NCI-H82 (cell line): Measurements from ENCODE around the gene BRINP3.

Experiments used
- DNase-seq: peaks from one replicate; lab custom pipeline; 2025; lab: John Stamatoyannopoulos, UW

BRINP3 gene

DNA sequence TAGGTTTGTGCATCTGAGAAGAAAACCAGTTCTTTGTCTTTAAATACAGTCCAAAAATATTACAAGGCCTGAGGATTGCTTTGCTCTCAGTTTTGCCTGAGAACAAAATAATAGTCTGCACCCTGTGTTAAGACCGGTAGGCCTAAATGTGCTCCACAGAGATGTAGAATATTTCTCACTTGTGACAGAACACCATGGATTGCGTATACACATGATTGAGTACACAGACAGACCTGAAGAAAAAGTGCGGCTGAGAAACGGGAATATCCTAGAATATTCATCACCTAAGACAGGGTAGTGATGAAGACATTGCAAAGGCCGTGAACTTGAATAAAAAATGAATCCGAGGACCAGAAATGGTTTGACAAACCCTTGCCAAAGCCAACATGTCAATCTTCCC is 155.4 kb downstream of the BRINP3 start:
- DNase-seq: no peak

- DNase-seq: peak; percentile 80
These were observed 156.7 kb downstream of the BRINP3 start for GRCh38 chr1:190320952-190321351.

DNA sequence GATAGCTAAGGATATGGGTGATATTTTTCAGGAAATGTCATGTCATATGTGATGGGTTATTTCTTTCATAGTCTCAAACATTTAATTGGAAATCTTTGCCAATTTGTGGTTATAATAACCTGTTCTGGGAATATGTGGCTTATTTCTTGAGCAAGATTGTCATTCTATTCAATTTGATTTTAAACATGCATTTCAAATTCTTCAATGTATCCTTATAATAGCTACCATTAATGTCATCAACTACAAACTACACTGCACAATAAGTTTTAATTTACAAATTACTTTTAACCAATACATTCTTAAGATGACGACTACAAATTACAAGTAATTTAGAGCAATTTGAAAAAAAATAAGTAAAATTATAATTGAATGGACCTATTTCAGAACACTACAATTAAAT is 164.9 kb downstream of the BRINP3 start:
- no peak for DNase-seq

GRCh38 chr1:190303501-190303900 is 174.2 kb downstream of the BRINP3 start:
- DNase-seq: no peak

- no peak for DNase-seq
These were observed 181.2 kb downstream of the BRINP3 start for GRCh38 chr1:190296453-190296852.

DNA sequence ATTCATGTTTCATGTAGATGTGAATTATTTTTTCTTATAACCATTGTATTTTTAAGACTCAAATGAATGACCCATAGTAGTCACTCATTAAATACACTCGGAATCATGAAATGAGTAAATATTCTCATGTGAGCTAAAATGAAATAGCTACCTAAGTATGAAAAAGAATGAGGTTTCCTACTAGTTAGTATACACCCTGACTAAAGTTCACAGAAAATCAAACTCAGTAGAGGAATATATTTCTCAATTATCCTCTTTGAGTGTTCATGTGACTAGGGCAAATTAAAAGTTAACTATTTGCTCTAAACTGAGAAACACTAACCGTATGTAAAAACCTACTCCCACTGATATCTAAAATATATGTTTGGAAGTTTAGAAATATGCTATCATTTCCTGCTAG is 187.8 kb downstream of the BRINP3 start:
- DNase-seq: no peak

GRCh38 chr1:190286111-190286510 is 191.6 kb downstream of the BRINP3 start:
- DNase-seq: no peak

DNA sequence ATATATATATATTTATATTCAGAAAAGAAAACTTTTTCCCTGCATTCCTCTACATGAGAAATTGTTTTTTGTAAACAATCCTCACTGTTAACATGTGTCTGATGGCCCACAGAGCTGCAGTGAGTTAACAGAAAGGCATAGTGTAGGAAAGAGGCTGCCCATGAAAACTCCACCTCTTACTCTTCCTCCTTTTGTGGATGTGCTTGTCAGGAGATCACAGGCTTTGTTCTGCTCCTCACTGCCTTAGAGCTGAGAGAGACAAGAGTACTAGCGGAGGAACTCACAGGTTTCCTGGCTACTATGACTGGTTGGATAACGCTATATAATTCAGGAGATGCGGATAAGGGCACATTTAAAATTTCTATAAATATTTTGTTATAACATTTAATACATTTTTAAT is 200.6 kb downstream of the BRINP3 start:
- peak; percentile 23 for DNase-seq

GRCh38 chr1:190274721-190275120 is 202.9 kb downstream of the BRINP3 start:
- no peak for DNase-seq

DNA sequence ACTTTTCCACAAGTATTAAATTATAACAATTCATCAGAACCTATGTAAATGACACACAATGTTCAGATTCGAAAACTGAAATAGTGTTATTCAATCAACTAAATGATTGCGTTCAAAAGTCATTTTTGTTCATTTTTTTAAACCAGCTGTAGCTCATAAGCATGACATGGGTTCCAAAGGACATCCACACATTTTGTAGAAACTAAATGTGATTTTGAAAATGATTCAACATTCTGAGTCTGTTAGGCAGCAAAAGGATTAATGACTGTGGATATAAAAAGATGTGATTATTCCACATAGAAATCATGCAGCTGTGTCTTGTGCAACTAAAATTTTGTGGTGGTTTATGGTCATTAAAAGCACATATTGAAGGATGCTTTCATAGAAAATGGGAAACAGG is 204.5 kb downstream of the BRINP3 start:
- no peak for DNase-seq

DNA sequence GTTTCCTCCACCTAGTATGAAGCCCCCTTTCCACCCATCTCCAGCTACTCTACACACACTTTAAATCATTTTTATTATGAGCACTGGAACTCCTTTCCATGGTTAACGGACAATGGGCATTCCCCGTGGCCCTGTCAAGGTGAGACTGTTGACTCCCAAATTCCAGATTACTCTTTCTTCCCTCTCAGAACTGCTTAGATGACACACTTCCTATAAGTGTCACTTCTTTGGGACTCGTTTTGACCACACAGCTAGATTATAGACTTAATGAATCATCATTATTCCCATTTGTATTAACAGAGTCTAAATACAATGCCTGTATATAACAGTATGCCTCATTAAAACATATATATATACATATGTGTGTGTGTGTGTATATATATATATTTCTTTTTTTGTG is 215.1 kb downstream of the BRINP3 start:
- DNase-seq: no peak

- DNase-seq: no peak
These were observed 218.2 kb downstream of the BRINP3 start for GRCh38 chr1:190259424-190259823.

DNA sequence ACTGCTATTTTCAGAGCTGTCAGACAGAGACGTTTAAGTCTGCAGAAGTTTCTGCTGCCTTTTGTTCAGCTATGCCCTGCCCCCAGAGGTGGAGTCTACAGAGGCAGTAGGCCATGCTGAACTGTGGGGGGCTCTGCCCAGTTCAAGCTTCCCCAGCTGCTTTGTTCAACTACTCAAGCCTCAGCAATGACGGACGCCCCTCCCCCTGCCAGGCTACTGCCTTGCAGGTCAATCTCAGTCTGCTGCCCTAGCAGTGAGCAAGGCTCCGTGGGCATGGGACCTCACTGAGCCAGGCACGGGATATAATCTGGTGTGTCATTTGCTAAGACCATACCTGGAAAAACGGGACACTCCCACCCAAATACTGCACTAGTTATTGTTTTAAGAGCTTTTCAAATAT is 219.7 kb downstream of the BRINP3 start:
- DNase-seq: no peak

DNA sequence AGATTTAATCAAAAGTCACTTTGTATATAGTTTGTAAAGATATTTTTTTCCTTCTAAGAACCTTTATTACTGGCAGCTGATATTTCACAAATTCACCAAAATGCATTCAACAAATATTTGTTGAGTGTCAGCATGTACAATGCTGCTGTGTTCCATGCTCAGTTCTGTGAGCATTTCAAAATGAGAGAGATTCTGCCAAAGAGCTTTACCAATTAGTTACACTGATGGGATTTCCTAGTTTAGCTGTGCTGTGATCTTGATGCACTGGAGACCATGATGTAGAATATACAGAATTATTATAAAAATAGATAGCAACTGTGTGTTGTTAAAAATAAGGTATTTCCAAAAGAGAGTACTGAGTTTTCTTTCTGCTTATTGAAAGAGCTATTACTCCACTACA is 225.6 kb downstream of the BRINP3 start:
- DNase-seq: no peak

GRCh38 chr1:190250368-190250767 is 227.3 kb downstream of the BRINP3 start:
- DNase-seq: no peak

DNA sequence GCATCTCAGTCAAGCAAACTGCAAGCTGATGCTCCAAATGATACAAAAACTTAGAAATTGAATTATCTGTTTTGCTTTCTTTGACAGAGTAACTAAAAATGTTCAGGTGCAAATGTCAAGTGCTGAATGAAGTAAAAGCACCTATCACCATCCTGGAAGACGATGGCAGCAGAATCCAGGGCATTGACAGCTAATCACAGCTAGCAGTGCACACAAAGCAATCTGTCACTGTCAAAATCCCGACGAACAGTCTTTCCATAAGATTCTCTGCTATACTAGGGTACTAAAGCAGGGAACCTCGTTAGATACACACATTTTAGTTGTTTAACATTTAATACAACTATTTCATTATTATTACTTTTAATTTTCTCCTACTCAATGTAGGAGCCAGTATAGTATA is 233.3 kb downstream of the BRINP3 start:
- peak; percentile 62 for DNase-seq

DNA sequence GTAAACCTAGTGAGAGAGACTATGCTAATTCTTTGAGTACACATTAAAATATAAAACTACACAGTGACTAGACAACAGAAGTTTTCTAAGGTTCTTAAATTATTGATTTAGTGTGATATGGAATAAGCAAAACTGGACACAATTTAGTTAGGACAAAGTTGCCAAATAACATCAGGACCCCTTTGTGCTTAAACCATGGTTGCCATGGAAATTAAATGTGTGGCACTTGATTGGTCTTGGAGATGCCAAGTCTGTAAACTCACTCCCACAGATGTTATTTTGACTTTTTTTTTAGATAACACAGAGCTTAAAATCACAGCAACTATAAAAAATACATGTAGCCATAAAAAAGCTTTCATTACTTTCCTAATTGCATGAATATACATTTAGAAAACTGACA is 234.6 kb downstream of the BRINP3 start:
- DNase-seq: no peak

DNA sequence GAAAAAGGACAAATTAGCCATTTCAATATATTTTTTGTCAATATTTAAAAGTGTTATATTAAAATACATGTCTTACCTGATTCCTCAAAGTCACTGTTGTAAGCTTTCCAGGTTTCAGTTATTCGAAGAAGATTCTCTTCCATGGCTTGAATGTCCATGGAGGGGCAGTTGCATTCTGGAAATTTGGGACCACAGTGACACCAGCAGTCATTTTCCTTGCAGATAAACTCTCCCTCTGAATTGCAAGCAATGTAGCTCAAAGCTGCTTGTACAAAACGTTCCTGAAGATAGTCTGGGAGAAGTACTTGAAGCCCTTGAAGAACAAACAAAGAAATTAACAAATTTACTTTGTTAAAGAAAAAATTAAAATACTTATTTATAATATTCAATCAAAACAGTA is 251.7 kb downstream of the BRINP3 start:
- DNase-seq: peak; percentile 11

- no peak for DNase-seq
These were observed 265.2 kb downstream of the BRINP3 start for GRCh38 chr1:190212450-190212849.

DNA sequence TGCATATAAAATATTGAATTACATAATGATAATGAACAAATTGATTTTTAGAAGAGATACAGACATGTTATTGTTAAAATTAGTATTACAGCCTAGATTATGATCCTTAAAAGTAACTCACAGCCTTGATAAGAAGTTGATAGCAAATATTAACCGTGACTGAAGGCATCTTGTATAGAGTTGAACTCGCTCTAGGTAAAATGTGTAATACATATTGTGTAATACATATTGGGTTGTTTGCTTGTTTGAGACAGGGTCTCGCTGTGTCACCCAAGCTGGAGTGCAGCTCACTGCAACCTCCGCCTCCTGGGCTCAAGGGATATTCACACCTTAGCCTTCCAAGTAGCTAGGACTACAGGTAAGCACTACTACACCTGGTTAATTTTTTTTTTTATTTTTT is 269.9 kb downstream of the BRINP3 start:
- DNase-seq: no peak

- DNase-seq: no peak
These were observed 272.0 kb downstream of the BRINP3 start for GRCh38 chr1:190205713-190206112.

- no peak for DNase-seq
These were observed 281.6 kb downstream of the BRINP3 start for GRCh38 chr1:190196020-190196419.

- DNase-seq: no peak
These were observed 284.1 kb downstream of the BRINP3 start for GRCh38 chr1:190193508-190194115.

DNA sequence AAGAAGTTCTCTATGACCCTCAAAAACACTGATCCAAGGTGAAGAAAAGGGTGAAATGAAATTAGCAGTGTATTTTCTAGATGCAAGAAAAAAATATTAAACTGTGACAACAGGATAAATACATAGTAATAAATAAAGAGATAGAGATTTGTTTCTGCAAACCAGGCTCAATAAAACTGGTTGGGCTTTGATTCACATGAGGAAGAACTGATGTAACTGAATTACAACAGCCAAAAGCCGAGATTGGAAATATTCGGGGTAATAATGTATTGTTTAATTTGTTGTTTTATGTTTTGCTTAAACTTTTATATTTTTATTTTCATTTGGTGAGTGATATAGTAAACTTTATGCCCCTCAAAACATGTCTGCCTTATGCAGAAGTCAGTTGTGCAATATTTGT is 285.0 kb downstream of the BRINP3 start:
- DNase-seq: no peak

- no peak for DNase-seq
These were observed 294.1 kb downstream of the BRINP3 start for GRCh38 chr1:190183588-190183987.
